HCT116 (cell line): Measurements from ENCODE around the gene ARL4C.

ENCODE experiments used
- CBX3 ChIP-seq: IDR thresholded peaks from 2 replicates; pipeline ENCODE4 v1.6.1; 2012; ENCODE audit warnings: low read depth
- EZH2 ChIP-seq: fragments of 200-600 bp; sonication (generic); IDR thresholded peaks from 2 replicates; pipeline ENCODE4 v1.6.1; 2017; ENCODE audit warnings: antibody characterized with exemption, mixed run types
- JUND ChIP-seq: IDR thresholded peaks from 2 replicates; pipeline ENCODE4 v1.6.1; 2012
- POLR2A ChIP-seq: IDR thresholded peaks from 2 replicates; pipeline ENCODE4 v1.7.0; 2011; ENCODE audit warnings: borderline replicate concordance; ENCODE audit not compliant: insufficient read depth, insufficient read length; ENCODE audit errors: extremely low read depth
- POLR2AphosphoS5 ChIP-seq: IDR thresholded peaks from 2 replicates; pipeline ENCODE4 v1.6.1; 2011; ENCODE audit warnings: mild to moderate bottlenecking, low read depth, low read length, moderate library complexity
- SIN3A ChIP-seq: IDR thresholded peaks from 2 replicates; pipeline ENCODE4 v1.6.1; 2012; ENCODE audit warnings: low read depth
- ZFX ChIP-seq: fragments of 450-650 bp; IDR thresholded peaks from 2 replicates; pipeline ENCODE4 v1.6.1; 2017
- ZNF274 ChIP-seq: fragments of 200-500 bp; sonication (Bioruptor generic); IDR thresholded peaks from 2 replicates; pipeline ENCODE4 v1.6.1; 2014; ENCODE audit warnings: mild to moderate bottlenecking, low read depth, low read length, inconsistent platforms
- TF ChIP-seq, protein P1 (sequence below), 3 experiments: fragments of 200-600 bp in 1 of 3; sonication (generic) in 1 of 3; IDR thresholded peaks in 2 of 3; conservative IDR thresholded peaks in 1 of 3; 2 replicates each; pipeline ENCODE4 v1.5.1; 2012 to 2017; ENCODE audit warnings: low read depth in 2 of 3, low read length in 2 of 3, antibody characterized with exemption in 1 of 3, borderline replicate concordance in 1 of 3, control low read depth in 1 of 3, mild to moderate bottlenecking in 1 of 3, mixed read lengths in 1 of 3, mixed run types in 1 of 3, moderate library complexity in 1 of 3; ENCODE audit not compliant: insufficient read depth in 1 of 3
- TF ChIP-seq, protein P2 (sequence below): IDR thresholded peaks from 2 replicates; pipeline ENCODE4 v1.6.1; 2011; ENCODE audit warnings: mild to moderate bottlenecking, low read length, moderate library complexity; ENCODE audit not compliant: insufficient replicate concordance; ENCODE audit errors: extremely low read depth

DNA sequence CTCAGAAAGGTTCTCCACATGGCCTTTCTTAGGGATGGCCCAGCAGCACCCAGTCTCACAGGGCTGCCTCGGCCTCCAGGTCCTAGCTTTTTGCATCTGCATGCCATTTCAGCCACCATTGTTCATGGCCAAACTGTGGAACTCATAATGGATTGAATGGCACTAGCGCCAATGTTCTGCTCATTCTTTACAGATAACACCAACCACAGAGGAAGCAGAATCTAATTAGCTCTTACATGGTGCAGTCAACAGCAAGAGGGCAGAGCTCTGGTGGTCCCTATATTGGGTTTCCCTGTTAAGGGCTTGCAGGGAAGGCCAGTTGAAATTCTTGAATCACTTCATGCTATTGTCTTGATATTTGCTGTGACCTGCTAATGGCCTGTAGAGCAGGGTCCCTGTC, 45.6 kb downstream of the ARL4C start:
- no peak for TF ChIP-seq ZNF274
- TF ChIP-seq, protein P1, sequence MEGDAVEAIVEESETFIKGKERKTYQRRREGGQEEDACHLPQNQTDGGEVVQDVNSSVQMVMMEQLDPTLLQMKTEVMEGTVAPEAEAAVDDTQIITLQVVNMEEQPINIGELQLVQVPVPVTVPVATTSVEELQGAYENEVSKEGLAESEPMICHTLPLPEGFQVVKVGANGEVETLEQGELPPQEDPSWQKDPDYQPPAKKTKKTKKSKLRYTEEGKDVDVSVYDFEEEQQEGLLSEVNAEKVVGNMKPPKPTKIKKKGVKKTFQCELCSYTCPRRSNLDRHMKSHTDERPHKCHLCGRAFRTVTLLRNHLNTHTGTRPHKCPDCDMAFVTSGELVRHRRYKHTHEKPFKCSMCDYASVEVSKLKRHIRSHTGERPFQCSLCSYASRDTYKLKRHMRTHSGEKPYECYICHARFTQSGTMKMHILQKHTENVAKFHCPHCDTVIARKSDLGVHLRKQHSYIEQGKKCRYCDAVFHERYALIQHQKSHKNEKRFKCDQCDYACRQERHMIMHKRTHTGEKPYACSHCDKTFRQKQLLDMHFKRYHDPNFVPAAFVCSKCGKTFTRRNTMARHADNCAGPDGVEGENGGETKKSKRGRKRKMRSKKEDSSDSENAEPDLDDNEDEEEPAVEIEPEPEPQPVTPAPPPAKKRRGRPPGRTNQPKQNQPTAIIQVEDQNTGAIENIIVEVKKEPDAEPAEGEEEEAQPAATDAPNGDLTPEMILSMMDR (IDR thresholded peaks at IDR 0.05 in 2 of 3, conservative IDR thresholded peaks at IDR 0.05 in 1 of 3; ENCODE audit: borderline replicate concordance in 1 of 3, insufficient read depth in 1 of 3, low read depth in 2 of 3, low read length in 2 of 3), result no peak
- TF ChIP-seq EZH2, result no peak
- no peak for TF ChIP-seq ZFX
- TF ChIP-seq POLR2A, result no peak
- no peak for TF ChIP-seq JUND
- TF ChIP-seq CBX3, result no peak
- TF ChIP-seq, protein P2, sequence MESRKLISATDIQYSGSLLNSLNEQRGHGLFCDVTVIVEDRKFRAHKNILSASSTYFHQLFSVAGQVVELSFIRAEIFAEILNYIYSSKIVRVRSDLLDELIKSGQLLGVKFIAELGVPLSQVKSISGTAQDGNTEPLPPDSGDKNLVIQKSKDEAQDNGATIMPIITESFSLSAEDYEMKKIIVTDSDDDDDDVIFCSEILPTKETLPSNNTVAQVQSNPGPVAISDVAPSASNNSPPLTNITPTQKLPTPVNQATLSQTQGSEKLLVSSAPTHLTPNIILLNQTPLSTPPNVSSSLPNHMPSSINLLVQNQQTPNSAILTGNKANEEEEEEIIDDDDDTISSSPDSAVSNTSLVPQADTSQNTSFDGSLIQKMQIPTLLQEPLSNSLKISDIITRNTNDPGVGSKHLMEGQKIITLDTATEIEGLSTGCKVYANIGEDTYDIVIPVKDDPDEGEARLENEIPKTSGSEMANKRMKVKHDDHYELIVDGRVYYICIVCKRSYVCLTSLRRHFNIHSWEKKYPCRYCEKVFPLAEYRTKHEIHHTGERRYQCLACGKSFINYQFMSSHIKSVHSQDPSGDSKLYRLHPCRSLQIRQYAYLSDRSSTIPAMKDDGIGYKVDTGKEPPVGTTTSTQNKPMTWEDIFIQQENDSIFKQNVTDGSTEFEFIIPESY, result no peak
- no peak for TF ChIP-seq POLR2AphosphoS5
- TF ChIP-seq SIN3A, result no peak
